T-helper 1 cell treated with Interleukin-12 subunit alpha and Interleukin-12 subunit beta and Interleukin-4 antibody, amounts not matched to agents 30 μg/mL and 1 μg/mL, for 36 hours (primary cell): ENCODE results near the gene EXOC3L1.

Experiments used
- H3K27ac Mint-ChIP-seq: one replicate; pipeline ENCODE4 v1.8.0; 2021; ENCODE audit warnings: mild to moderate bottlenecking, mixed read lengths
- H3K27me3 Mint-ChIP-seq: one replicate; pipeline ENCODE4 v1.8.0; 2021; ENCODE audit warnings: low read depth, mixed read lengths
- H3K36me3 Mint-ChIP-seq: one replicate; pipeline ENCODE4 v1.8.0; 2021; ENCODE audit warnings: low read depth, mixed read lengths
- H3K4me1 Mint-ChIP-seq: one replicate; pipeline ENCODE4 v1.8.0; 2021; ENCODE audit warnings: low read depth, mixed read lengths
- H3K4me3 Mint-ChIP-seq: one replicate; pipeline ENCODE4 v1.8.0; 2021; ENCODE audit warnings: mild to moderate bottlenecking, moderate library complexity, mixed read lengths
- H3K9me3 Mint-ChIP-seq: one replicate; pipeline ENCODE4 v1.8.0; 2021; ENCODE audit warnings: mixed read lengths

Gene EXOC3L1

DNA sequence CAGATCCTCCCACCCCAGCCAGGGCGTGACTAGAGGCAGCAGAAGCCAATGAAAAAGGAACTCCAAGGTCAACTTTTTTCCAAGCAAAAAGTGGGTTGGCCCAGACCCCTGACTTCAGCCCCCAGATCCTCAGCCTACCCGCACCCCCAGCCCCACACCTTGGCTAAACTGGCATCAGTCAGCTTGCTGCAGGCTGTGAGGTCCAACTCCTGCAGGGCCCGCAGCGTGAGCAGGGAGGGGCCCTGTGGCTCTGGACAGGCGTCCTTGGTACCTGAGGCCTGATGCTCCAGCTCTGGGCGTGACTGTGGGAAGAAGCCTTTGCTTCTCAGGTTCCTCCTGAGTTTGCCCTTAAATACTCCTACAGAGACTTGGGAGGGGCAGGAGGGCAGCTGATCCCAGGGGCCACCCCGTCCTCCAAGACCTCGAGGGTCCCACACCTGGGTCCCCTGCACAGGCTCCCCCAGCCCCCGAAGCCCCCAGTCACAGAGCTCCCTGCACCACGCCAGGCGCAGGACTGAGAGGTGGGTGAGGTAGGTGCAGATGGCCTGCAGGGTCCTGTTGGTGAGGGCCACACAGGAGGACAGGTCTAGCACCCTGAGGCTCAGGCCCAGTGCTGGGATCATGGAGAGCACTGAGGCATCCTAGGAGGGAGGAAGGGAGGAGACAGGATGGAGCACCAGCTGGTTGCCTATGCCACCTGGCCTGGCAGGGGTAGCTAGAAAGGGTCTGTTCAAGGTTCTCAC, 18.4 kb upstream of the EXOC3L1 start:
- Mint-ChIP-seq H3K9me3 (no peaks in the 10 kb centered on the region), H3K36me3 (peaks cover 3% of the 10 kb centered on the region), H3K4me1 (no peaks in the 10 kb centered on the region), H3K27me3 (no peaks in the 10 kb centered on the region), H3K4me3 (no peak overlapping the region), H3K27ac (no peak overlapping the region)

DNA sequence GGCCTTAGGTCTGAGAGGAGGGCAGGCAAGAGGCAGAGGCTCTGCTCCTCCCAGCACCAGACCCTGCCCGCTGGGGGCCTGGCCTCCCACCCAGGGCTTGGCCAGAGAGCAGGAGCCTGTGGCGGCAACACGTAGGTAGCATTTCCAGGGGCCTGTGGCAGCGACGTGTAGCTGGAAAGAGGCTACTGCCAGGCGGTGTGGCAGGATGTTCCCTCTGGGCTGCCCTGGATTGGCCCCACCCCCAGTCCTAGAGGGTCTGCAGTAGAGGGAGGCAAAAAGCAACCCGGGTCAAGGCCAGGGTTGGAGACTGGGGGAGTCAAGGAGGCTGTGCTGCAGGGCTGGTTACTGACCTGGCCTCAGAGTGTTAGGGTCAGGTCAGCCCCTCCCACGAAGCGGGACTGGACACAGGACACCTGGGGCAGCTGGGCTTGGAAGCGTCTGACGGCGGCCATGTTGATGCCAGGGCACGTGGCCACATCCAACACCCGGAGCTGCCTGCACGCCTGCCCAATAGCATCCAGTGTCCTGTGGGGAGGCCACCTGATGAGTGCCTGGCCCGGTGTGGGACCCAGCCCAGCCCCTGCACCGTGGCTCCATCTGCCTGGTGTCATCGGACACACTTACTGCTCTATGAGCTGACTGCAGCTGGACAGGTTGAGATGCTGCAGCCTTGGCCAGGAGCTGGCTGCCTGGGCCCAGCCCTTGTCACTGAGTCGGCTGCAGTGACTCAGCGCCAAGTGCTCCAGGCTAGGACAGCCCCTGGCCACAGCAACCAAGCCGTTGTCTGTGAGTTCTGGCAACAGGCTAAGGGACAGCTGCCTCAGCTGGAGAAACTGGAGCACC, 17.5 kb upstream of the EXOC3L1 start:
- Mint-ChIP-seq H3K36me3 (peaks cover 3% of the 10 kb centered on the region), H3K4me3 (no peak overlapping the region), H3K4me1 (no peaks in the 10 kb centered on the region), H3K9me3 (no peaks in the 10 kb centered on the region), H3K27ac (no peak overlapping the region), H3K27me3 (no peaks in the 10 kb centered on the region)

DNA sequence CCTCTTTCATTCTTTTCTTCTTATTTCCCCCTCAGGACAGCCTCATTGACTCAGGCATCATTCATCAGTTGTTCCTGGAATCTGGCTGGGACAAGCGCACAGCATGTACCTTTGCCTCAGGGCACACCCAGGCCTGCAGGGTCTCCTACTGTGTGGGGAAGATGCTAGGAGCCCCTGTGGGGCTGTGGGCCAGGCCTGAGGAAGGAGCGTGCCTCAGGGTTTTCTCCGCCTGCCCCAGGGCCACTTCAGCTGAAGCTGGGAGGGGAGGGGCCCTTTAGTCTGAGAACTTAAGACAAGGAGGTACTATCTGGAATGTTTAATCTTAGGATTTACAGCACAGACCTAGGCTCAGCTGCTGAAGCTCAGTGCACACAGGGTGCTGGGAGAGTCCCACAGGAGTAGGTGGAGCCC, 16.9 kb upstream of the EXOC3L1 start:
- no peak overlapping the region for H3K27ac Mint-ChIP-seq
- no peaks in the 10 kb centered on the region for H3K4me1 Mint-ChIP-seq
- H3K9me3 Mint-ChIP-seq: no peaks in the 10 kb centered on the region
- no peaks in the 10 kb centered on the region for H3K27me3 Mint-ChIP-seq
- no peak overlapping the region for H3K4me3 Mint-ChIP-seq
- peaks cover 3% of the 10 kb centered on the region for H3K36me3 Mint-ChIP-seq

DNA sequence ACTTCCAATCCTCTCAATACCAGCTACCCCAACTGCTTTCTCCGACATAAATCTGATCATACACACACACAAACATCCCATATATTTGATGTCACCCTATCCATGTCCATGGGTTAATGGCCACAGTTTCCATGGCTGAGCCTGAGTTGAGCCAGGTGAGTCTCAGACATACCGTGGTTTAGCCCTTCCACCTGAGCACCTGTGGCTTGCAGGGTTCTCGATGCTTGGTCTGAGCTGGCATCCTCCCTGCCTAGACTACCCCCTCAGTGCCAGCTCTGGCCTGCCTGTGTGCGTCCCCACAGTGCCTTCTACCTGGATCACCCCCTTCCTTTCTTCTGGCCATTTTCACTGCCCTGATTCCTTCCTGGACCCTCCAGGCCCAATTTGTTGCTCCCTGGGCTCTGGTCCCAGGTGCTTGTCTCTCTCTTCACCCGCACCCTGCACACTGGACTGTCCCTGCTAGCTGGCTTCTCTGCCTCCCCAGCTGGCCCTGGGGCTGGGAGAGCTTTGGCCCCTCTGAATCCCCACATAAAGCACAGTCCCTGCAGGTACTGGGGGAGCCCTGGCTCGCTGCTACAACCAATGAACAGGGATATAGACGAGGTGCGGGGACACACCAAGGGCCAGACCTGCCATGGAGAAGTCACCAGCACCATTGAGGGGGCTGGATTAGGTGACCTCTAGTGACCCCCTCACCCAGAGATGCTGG, 16.3 kb upstream of the EXOC3L1 start:
- H3K27me3 Mint-ChIP-seq: no peaks in the 10 kb centered on the region
- no peak overlapping the region for H3K27ac Mint-ChIP-seq
- H3K4me1 Mint-ChIP-seq: no peaks in the 10 kb centered on the region
- no peaks in the 10 kb centered on the region for H3K9me3 Mint-ChIP-seq
- H3K4me3 Mint-ChIP-seq: no peak overlapping the region
- peaks cover 3% of the 10 kb centered on the region for H3K36me3 Mint-ChIP-seq

DNA sequence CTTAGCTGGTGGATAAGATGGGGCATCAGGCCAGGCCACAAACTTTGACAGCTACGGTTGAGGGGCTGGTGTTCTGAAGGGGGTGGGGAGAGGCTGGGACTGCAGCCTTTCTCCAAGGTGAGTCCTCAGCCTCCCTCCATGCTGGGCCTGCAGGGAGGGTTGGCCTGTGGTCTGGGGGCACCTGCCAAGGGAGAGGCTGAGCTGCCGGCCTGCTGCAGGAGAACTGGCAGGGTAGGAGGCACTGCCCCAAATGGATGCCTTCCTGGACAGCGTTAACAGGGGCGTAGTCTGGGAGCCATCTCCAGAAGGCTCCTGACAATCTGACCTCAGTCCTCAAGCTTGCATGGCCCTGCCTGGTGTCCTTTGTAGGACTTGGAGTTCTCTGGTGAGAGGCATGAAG, 14.1 kb upstream of the EXOC3L1 start:
- Mint-ChIP-seq H3K36me3 (peaks cover 5% of the 10 kb centered on the region), H3K27ac (no peak overlapping the region), H3K27me3 (no peaks in the 10 kb centered on the region), H3K4me1 (no peaks in the 10 kb centered on the region), H3K9me3 (no peaks in the 10 kb centered on the region), H3K4me3 (no peak overlapping the region)

DNA sequence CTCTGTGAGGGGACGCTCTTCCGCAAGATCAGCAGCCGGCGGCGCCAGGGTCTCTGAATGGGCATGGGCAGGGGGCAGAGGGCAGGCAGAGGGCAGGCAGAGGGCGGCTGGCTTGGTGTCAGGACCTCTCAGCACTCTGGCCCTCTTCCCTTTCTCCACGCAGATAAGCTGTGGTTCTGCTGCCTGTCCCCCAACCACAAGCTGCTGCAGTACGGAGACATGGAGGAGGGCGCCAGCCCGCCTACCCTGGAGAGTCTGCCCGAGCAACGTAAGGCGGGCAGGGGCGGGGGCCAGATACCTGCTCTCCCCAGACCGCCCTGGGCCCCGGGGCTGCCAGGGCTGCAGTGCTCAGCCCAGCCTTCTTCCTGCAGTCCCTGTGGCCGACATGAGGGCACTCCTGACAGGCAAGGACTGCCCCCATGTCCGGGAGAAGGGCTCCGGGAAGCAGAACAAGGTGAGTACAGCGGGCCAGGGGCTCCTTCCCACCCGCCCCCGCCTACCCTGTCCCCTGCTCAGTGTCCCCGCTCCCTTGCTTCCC, 13.1 kb upstream of the EXOC3L1 start:
- Mint-ChIP-seq H3K36me3 (peaks cover 10% of the 10 kb centered on the region), H3K27ac (no peak overlapping the region), H3K4me1 (no peaks in the 10 kb centered on the region), H3K4me3 (no peak overlapping the region), H3K9me3 (no peaks in the 10 kb centered on the region), H3K27me3 (no peaks in the 10 kb centered on the region)

DNA sequence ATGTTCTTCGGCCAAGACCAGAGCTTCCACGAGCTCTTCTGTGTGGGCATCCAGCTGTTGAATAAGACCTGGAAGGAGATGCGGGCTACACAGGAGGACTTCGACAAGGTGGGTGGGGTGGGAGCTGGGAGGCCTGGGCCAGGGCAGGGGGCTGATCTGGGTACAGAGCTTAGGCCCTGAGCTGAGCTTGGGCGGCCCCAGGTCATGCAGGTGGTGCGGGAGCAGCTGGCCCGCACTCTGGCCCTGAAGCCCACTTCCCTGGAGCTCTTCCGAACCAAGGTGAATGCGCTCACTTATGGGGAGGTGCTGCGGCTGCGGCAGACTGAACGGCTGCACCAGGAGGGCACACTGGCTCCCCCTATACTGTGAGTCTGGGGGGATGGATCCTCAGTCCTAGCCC, 12.5 kb upstream of the EXOC3L1 start:
- Mint-ChIP-seq H3K4me1 (no peaks in the 10 kb centered on the region), H3K4me3 (no peak overlapping the region), H3K27me3 (no peaks in the 10 kb centered on the region), H3K36me3 (peaks cover 10% of the 10 kb centered on the region), H3K9me3 (no peaks in the 10 kb centered on the region), H3K27ac (no peak overlapping the region)

DNA sequence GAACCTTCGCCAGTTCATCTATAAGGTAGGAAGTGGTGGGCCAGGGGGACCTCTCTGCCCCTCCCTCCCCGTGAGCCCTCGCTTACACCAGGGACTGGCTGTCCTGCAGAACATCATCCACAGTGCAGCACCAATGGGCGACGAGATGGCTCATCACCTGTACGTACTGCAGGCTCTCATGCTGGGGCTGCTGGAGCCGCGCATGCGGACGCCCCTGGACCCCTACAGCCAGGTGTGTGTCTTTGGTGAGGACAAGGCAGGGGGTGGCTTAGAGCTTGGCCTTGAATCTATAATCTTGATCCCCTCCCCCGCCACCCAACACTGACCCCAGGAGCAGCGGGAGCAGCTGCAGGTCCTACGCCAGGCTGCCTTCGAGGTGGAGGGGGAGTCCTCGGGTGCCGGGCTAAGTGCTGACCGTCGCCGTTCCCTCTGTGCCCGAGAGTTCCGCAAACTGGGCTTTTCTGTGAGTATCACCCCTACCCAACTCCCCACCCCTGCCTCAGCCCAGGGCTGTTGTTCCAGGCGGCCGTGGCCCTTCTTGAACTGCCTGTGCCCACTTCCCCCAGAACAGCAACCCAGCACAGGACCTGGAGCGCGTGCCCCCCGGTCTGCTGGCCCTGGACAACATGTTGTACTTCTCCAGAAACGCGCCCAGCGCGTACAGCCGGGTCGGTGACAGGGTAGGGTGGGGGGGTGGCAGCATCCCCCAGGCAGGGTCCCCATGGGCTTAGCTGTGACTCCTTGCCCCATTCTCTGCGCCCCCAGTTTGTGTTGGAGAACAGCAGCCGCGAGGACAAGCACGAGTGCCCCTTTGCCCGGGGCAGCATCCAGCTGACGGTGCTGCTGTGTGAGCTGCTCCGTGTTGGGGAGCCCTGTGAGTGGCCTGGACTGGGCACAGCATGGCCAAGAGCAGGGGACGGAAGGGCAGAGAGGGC, 11.7 kb upstream of the EXOC3L1 start:
- H3K36me3 Mint-ChIP-seq: peaks cover 10% of the 10 kb centered on the region
- H3K9me3 Mint-ChIP-seq: no peaks in the 10 kb centered on the region
- no peaks in the 10 kb centered on the region for H3K27me3 Mint-ChIP-seq
- H3K27ac Mint-ChIP-seq: no peak overlapping the region
- peaks cover 1% of the 10 kb centered on the region for H3K4me1 Mint-ChIP-seq
- no peak overlapping the region for H3K4me3 Mint-ChIP-seq

DNA sequence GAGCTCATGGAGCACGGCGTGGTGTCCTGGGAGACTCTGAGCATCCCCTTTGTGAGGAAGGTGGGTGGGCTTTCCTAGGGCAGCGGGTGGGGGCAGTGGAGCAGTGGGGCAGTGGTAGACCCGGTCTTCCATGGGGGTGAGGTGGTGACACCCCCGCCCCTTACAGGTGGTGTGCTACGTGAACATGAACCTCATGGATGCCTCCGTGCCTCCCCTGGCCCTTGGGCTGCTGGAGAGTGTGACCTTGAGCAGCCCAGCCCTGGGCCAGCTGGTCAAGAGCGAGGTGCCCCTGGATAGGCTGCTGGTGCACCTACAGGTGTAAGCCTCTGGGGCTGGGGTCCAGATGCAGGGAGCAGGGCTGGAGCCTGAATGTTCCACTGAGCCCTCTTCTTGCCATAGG, 10.6 kb upstream of the EXOC3L1 start:
- peaks cover 8% of the 10 kb centered on the region for H3K4me1 Mint-ChIP-seq
- no peak overlapping the region for H3K4me3 Mint-ChIP-seq
- H3K27me3 Mint-ChIP-seq: no peaks in the 10 kb centered on the region
- H3K9me3 Mint-ChIP-seq: no peaks in the 10 kb centered on the region
- no peak overlapping the region for H3K27ac Mint-ChIP-seq
- H3K36me3 Mint-ChIP-seq: peaks cover 20% of the 10 kb centered on the region

DNA sequence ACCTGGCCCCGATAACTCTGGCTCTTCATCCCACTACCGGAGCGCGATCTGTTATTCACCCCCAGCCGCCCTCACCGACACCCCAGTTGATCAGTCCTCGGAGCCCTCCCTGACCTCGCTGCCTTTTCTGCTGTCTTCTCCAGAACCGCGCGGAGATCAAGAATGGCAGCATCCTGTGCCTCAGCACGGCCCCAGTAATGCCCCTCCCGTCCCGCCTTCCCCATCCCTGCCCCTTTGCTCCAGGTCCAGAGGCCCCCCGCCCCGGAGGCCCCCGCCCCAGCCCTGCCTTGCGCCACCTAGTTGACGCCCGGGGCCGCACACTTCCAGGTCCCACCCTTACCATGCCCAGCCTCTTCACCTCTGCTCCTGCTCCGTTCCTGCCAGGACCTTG, 9.9 kb upstream of the EXOC3L1 start:
- peaks cover 8% of the 10 kb centered on the region for H3K4me1 Mint-ChIP-seq
- no peak overlapping the region for H3K4me3 Mint-ChIP-seq
- peaks cover 27% of the 10 kb centered on the region for H3K36me3 Mint-ChIP-seq
- H3K27ac Mint-ChIP-seq: no peak overlapping the region
- no peaks in the 10 kb centered on the region for H3K27me3 Mint-ChIP-seq
- H3K9me3 Mint-ChIP-seq: no peaks in the 10 kb centered on the region

DNA sequence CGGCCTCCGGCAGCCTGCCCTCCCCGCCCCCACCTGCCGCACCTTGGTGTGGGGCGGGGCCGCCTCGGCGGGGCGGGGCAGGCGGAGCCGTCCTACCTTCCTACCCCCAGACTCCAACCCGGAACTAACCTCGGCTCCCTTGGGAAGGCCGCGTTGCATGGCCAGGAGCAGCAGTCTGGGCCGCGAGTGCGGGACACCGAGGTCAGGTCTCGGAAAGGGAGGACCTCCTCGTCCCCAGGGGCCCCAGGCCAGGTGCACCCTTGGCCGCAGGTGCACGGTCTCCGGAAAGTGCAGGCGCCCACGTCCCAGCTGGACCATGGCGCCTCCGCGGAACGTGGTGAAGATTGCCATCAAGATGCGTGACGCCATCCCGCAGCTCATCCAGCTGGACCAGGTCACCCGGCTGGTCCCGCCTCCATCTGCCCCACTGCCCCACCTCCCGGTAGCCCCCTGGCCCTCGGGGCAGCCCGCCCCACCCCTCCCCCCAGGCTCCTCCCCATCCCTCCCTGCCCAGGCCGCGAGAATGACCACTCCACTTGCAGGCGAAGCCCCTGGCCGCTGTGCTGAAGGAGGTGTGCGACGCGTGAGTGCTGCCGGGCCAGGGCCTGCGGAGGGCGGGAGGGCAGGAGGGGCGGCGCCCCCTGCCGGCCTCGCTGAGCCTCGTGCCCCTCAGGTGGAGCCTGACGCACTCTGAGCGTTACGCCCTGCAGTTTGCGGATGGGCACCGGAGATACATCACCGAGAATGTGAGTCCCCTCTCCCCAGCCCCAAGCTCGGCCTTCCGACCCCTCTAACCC, 9.3 kb upstream of the EXOC3L1 start, which contains the start of gene ELMO3:
Gene ELMO3, plus strand, starts transcription at position 121 of the 797 bp plus-strand sequence. Its CDS starts 196 bp downstream, at position 317.
- peaks cover 32% of the 10 kb centered on the region for H3K36me3 Mint-ChIP-seq

DNA sequence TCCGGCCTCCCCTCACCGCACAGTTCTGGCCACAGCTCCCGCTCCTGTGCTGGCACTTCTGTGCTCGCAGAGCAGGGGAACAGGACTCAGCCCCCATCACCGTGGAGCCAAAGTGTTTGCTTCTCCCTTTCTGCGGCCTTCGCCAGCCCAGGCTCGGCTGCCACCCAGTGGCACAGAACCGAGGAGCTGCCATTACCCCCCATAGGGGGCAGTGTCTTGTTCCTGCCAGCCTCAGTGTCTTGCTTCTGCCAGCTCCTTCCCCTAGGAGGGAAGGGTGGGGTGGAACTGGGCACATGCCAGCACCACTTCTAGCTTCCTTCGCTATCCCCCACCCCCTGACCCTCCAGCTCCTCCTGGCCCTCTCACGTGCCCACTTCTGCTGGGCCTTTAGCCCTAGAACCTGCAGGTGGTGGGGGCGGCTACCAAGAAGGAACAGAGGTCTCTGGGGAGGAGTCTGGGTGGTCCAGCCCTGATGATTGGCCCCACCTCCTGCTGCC, 8.3 kb upstream of the EXOC3L1 start:
- Mint-ChIP-seq H3K36me3 (peaks cover 36% of the 10 kb centered on the region), H3K27ac (no peak overlapping the region), H3K9me3 (no peaks in the 10 kb centered on the region), H3K4me1 (peaks cover 17% of the 10 kb centered on the region), H3K4me3 (no peak overlapping the region), H3K27me3 (no peaks in the 10 kb centered on the region)

More for the DNA sequence above, 9.3 kb upstream of the EXOC3L1 start, which contains the start of gene ELMO3:
- no peak within 1 kb of the TSS for H3K4me3 Mint-ChIP-seq
- H3K27me3 Mint-ChIP-seq: no peaks in the 10 kb centered on the region
- no peak within 1 kb of the TSS for H3K27ac Mint-ChIP-seq
- no peaks in the 10 kb centered on the region for H3K9me3 Mint-ChIP-seq
- peaks cover 8% of the 10 kb centered on the region for H3K4me1 Mint-ChIP-seq

DNA sequence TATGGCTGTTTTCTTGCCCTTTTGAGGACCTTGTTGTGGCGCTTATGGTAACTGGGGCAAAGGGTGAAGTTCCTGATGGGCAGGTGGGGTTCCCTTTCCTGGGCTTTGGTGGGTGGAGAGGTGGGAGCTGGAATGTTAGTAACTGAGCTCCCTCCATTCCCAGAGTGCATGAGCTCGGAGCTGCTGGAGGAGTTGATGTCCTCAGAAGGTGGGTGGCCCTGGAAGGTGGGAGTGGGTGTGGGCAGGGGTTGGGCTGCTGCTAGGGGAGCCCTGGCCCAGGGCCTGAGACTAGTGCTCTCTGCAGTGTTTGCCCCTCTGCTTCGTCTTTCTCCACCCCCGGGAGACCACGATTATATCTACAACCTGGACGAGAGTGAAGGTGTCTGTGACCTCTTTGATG, 7.8 kb upstream of the EXOC3L1 start:
- Mint-ChIP-seq H3K4me3 (no peak overlapping the region), H3K27ac (no peak overlapping the region), H3K27me3 (no peaks in the 10 kb centered on the region), H3K36me3 (peaks cover 38% of the 10 kb centered on the region), H3K4me1 (peaks cover 20% of the 10 kb centered on the region), H3K9me3 (no peaks in the 10 kb centered on the region)
